Measurements from ENCODE around the gene PHLDA2.
A peak's percentile ranks its signal among the peaks of the same experiment; 100 is the strongest.

Gene PHLDA2

DNA sequence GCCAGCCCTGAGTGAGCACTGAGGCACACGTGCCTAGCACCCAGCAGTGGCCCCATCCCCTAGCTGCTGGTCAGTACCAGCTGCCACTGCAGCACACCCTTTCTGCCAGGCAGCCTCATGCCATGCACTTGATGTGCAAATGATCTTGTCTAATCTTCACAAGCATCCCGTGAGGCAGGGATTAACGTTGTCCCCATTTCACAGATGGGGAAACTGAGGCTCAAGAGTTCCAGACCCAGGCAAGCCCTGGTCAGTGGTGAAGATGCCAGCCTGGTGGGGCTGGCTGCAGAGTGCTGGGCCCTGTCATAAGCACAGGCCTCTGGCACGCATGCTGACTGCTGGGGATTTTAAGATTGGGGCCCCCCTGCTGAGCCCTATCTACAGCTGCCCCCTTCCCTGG lies 35.3 kb downstream of the PHLDA2 start:
- DNase-seq (ENCODE audit: low read depth): no peak
- TF ChIP-seq, protein P1, sequence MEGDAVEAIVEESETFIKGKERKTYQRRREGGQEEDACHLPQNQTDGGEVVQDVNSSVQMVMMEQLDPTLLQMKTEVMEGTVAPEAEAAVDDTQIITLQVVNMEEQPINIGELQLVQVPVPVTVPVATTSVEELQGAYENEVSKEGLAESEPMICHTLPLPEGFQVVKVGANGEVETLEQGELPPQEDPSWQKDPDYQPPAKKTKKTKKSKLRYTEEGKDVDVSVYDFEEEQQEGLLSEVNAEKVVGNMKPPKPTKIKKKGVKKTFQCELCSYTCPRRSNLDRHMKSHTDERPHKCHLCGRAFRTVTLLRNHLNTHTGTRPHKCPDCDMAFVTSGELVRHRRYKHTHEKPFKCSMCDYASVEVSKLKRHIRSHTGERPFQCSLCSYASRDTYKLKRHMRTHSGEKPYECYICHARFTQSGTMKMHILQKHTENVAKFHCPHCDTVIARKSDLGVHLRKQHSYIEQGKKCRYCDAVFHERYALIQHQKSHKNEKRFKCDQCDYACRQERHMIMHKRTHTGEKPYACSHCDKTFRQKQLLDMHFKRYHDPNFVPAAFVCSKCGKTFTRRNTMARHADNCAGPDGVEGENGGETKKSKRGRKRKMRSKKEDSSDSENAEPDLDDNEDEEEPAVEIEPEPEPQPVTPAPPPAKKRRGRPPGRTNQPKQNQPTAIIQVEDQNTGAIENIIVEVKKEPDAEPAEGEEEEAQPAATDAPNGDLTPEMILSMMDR (IDR thresholded peaks at IDR 0.05; ENCODE audit: insufficient read depth, low read depth, low read length, missing control alignments): no peak
- no peak overlapping the region for H3K4me3 ChIP-seq (ENCODE audit: low read length)

DNA sequence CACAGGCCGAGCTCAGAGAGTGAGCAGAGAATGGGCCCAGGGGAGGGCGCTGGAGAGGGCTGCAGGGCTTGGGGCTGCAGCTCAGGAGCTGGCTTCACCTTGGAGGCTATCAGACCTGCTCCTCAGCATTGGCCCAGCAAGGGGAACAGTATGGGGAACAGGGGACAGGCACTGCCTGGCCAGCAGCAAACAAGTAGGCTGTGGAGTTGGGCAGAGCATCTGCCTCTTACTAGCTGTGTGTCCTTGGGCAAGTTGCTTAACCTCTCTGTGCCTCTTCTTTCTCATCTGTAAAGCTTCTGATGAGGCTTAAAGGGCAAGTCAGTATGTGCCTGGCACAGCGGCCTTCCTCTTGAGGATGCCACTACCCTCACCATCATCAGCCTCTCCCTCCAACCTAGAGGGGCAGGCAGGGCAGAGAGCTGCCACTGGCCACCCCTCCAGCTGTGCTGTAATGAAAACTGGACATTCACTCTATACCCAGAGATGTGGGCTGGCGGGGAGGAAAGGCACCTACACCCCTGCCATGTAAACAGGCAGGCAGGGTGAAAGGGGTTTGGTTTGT lies 36.2 kb downstream of the PHLDA2 start:
- TF ChIP-seq, protein P1 (IDR thresholded peaks at IDR 0.05; ENCODE audit: insufficient read depth, low read depth, low read length, missing control alignments): peak; percentile 43
- peak overlapping the region; percentile 43 for H3K4me3 ChIP-seq (ENCODE audit: low read length)
- DNase-seq (ENCODE audit: low read depth): peak; percentile 46

DNA sequence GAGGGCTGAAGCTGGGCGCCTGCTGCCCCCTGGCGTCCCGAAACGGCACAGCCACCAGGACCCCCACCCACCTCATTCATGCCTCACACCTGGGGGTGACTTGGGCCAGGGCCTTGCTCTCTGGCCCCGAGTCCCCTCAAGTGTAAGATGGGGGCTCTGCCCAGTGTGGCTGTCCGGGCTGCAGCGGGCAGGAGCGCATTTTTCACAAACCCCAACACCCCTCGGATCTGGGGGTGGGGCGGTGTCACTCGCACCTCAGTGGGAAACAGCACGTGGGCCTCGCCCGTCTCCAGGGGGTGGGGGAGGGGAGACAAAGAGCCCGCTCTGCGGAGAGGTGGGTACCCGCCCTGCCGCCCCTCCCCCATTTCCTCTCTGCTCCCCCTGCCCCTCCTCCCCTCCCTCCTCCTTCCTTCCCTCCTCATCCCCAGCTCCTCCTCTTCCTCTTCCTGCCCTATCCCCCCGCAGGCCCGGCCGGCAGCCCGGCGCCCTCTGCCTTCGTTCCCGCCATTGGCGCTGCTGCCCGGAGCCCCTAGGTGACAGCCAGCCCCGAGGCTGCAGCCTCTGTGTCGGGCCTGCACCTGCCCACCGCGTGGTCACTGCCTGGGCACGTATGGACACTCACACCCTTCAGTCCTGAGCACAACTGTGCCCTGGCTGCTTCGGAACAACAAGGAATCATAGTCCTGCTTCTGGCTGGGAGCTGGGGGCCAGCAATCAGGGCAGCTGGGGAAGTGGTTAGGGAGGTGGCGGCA lies 36.8 kb downstream of the PHLDA2 start:
- no peak for DNase-seq (ENCODE audit: low read depth)
- peak overlapping the region; percentile 43 for H3K4me3 ChIP-seq (ENCODE audit: low read length)
- TF ChIP-seq, protein P1 (IDR thresholded peaks at IDR 0.05; ENCODE audit: insufficient read depth, low read depth, low read length, missing control alignments): peak; percentile 85

DNA sequence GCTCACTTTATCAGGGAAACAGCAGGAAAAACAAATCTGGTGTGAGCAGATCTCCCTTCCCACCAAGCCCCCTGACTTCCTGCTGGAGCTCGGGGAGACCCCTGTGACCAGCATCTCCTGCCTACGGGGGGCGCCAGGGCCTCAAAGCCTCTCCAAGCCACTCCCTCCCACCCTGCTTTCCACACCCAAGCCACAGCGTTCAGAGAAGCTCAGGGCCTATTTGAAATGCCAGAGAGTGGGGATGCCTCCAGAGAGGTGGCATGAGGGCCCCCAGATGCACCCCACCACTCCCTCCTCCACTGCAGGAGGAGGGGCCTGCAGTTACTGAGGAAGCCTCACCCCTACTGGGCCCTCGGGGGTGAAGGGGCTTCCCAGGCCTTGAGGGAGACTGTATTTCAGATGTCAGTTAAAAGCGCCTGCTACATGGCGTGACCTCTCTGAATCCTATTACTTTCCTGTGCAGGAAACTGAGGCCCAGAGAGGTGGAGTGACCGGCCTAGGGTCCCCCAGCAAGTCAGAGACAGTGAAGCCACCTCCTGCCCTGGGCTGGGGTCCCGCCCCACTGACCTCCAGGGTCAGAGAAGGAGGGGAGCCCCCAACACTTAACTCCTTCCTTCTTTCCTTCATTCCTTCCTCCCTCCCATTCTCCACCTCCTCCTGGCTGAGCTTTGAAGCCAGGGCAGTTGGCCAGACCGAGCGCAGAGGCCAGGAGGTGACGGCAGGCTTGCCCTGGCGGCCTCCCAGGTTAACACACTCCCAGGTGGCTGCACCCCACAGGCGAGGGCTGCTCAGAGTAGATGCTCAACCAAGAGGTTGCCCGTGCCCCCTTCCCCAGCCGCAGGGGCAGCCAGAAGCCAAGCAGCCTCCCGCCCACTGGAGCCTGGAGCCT lies 37.6 kb downstream of the PHLDA2 start:
- H3K4me3 ChIP-seq (ENCODE audit: low read length): peak overlapping the region; percentile 43
- DNase-seq (ENCODE audit: low read depth): no peak
- TF ChIP-seq, protein P1 (IDR thresholded peaks at IDR 0.05; ENCODE audit: insufficient read depth, low read depth, low read length, missing control alignments): no peak

DNA sequence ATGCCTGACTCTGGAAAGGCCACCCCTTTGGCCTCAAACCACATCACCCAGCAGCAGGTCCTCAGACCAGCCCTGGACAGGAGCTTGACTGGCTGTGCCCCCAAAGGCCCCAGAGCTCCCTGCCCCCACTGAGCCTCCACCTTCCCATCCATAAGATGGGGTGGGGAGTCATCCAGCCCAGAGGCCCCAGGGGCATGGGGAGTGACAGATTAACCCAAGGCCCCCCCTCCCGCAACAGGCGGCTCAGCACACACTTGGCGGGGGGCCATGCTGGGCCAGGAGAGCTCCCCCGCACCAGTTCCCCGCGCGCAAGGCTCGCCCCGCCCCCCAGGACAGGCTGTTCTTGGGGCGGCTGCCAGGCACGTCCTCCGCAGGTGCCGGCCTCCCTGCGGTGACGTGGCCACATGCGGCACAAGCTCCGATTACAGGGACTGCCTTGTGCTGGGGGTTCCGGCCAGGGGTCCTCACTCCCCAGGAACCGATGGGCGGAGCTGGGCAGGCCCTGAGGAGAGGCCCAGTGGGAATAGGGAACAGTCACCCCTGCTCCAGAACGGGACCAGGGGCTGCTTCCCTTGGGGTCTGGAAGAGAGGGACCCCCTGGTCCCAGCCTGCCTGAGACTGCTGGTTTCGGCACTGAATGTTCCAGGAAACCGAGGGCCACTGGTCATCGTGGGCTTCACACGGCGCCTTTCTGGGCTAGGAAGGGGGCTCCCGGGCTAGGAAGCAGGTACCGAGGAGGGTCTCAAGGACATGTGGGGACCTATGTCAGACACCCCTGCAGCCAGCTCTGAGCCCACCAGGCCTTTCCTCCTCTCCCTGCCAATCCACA lies 38.5 kb downstream of the PHLDA2 start:
- H3K4me3 ChIP-seq (ENCODE audit: low read length): peak overlapping the region; percentile 25
- peak; percentile 62 for DNase-seq (ENCODE audit: low read depth)

More for the DNA sequence above, 38.5 kb downstream of the PHLDA2 start:
- TF ChIP-seq, protein P1 (IDR thresholded peaks at IDR 0.05; ENCODE audit: insufficient read depth, low read depth, low read length, missing control alignments): no peak
